GM23248 (cell line): ENCODE results near the gene ADAMTS5. TPM values are rescaled to one million over a fixed set of nuclear protein-coding genes. Genes with fewer than 3 reads are reported as not detected.

ENCODE experiments used
- DNase-seq: peaks from one replicate; pipeline ENCODE4 v3.0.0-alpha.2; 2015
- H2AFZ ChIP-seq: fragments of 200-600 bp; sonication (generic); 2 replicates; pipeline ENCODE4 v1.6.1; 2016; ENCODE audit warnings: antibody characterized with exemption
- H3F3A ChIP-seq: fragments of 200-600 bp; sonication (generic); 2 replicates; pipeline ENCODE4 v1.6.1; 2016; ENCODE audit warnings: mild to moderate bottlenecking, antibody characterized with exemption, mixed run types; ENCODE audit not compliant: insufficient read depth
- H3K27ac ChIP-seq: fragments of 200-600 bp; sonication (generic); 2 replicates; pipeline ENCODE4 v1.5.1; 2016; ENCODE audit warnings: mild to moderate bottlenecking
- H3K27me3 ChIP-seq: fragments of 200-600 bp; sonication (generic); replicated peaks from 2 replicates; pipeline ENCODE4 v1.6.1; 2016; ENCODE audit warnings: mild to moderate bottlenecking; ENCODE audit not compliant: insufficient read depth
- H3K36me3 ChIP-seq: fragments of 200-600 bp; sonication (generic); 2 replicates; pipeline ENCODE4 v1.6.1; 2016; ENCODE audit warnings: low read depth, mild to moderate bottlenecking
- H3K4me1 ChIP-seq: fragments of 200-600 bp; sonication (generic); 2 replicates; pipeline ENCODE4 v1.6.1; 2016; ENCODE audit warnings: mild to moderate bottlenecking; ENCODE audit not compliant: insufficient read depth
- H3K4me2 ChIP-seq: fragments of 200-600 bp; sonication (generic); one replicate; pipeline ENCODE4 v1.6.1; 2016; ENCODE audit warnings: mild to moderate bottlenecking; ENCODE audit not compliant: unreplicated experiment
- H3K4me3 ChIP-seq: fragments of 200-600 bp; sonication (generic); 2 replicates; pipeline ENCODE4 v1.5.1; 2016; ENCODE audit warnings: mild to moderate bottlenecking
- H3K79me2 ChIP-seq: fragments of 200-600 bp; sonication (generic); 2 replicates; pipeline ENCODE4 v1.6.1; 2016; ENCODE audit warnings: mild to moderate bottlenecking; ENCODE audit not compliant: insufficient read depth
- H3K9ac ChIP-seq: fragments of 200-600 bp; sonication (generic); 2 replicates; pipeline ENCODE4 v1.6.1; 2016; ENCODE audit warnings: mild to moderate bottlenecking
- H3K9me2 ChIP-seq: fragments of 200-600 bp; sonication (generic); 2 replicates; pipeline ENCODE4 v1.6.1; 2016; ENCODE audit warnings: mixed run types, mild to moderate bottlenecking, moderate library complexity; ENCODE audit not compliant: insufficient read depth
- H3K9me3 ChIP-seq: fragments of 200-600 bp; sonication (generic); one replicate; pipeline ENCODE4 v1.6.1; 2017; ENCODE audit warnings: low read depth
- H4K20me1 ChIP-seq: fragments of 200-600 bp; sonication (generic); 2 replicates; pipeline ENCODE4 v1.6.0; 2016; ENCODE audit not compliant: insufficient read depth
- EZH2 ChIP-seq: fragments of 200-600 bp; sonication (generic); IDR thresholded peaks from 2 replicates; pipeline ENCODE4 v1.6.1; 2018; ENCODE audit warnings: antibody characterized with exemption, mild to moderate bottlenecking; ENCODE audit not compliant: insufficient read depth, poor library complexity, severe bottlenecking
- EZH2phosphoT487 ChIP-seq: fragments of 200-600 bp; sonication (generic); IDR thresholded peaks from 2 replicates; pipeline ENCODE4 v1.6.1; 2018; ENCODE audit warnings: antibody characterized with exemption, moderate library complexity, mild to moderate bottlenecking, low read depth; ENCODE audit not compliant: insufficient read depth
- WGBS, 2 experiments: methylation state at CpG; one replicate each; pipeline ENCODE4 v1.1.6; 2015 to 2017; ENCODE audit warnings: low lambda C conversion rate in 2 of 2, low coverage in 1 of 2; ENCODE audit errors: missing lambda C conversion rate in 2 of 2; 5-methylcytosine and 5-hydroxymethylcytosine counted together
- in situ Hi-C: fragments of 300-500 bp; cut with MboI; formaldehyde crosslinking; loops from 2 replicates; pipeline ENCODE4 v1.15.0; 2020
- polyA plus RNA-seq: library from polyadenylated mRNA; unstranded; fragments of >200 nt; fragmentation: Nextera tagmentation; extraction: Ambion mirVana; gene quantifications from 2 replicates; pipeline ENCODE4 v1.2.1, GENCODE V29; 2016
- total RNA-seq: library from RNA; depleted of rRNA; stranded (reverse); fragments of >200 nt; shearing (Covaris generic); gene quantifications from 2 replicates; pipeline ENCODE4 v1.2.3, GENCODE V29; 2014

Gene ADAMTS5
- total and polyA plus RNA-seq, 2 experiments from 2014 or later = 6.5 to 9.6 TPM

DNA sequence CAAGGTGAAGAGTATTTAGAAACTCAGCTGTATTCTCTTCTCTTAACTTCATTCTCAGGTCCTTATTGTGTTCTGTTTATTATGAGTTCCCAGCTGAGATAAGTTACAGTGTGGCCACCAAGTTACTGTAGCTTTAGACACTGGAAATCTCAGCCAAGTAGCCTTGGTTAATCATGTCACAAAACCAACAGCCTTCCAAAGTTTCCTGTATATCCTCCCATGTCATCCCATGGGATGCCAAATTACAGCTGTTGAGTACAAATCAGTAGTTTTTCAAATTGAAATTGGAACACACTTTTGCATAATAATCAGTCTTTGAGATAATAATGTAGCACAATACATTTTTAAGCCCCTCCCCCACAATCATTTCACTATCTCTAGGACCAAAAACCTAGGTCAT, 10.7 kb downstream of the ADAMTS5 start:
- Histone ChIP-seq H3K36me3 (peaks cover 26% of the 10 kb centered on the region), H3K4me2 (no peak overlapping the region), H3K9ac (no peak overlapping the region), H4K20me1 (no peaks in the 10 kb centered on the region), H3K9me3 (no peaks in the 10 kb centered on the region), H3K27ac (no peak overlapping the region), H3K9me2 (no peaks in the 10 kb centered on the region), H3K4me3 (no peak overlapping the region), H2AFZ (no peak overlapping the region), H3K4me1 (no peaks in the 10 kb centered on the region), H3K79me2 (no peaks in the 10 kb centered on the region), H3F3A (no peaks in the 10 kb centered on the region), H3K27me3 (no peaks in the 10 kb centered on the region)
- TF ChIP-seq EZH2phosphoT487 (no peak), EZH2 (no peak)
- DNase-seq = no peak
- in situ Hi-C loops = no loop called here

DNA sequence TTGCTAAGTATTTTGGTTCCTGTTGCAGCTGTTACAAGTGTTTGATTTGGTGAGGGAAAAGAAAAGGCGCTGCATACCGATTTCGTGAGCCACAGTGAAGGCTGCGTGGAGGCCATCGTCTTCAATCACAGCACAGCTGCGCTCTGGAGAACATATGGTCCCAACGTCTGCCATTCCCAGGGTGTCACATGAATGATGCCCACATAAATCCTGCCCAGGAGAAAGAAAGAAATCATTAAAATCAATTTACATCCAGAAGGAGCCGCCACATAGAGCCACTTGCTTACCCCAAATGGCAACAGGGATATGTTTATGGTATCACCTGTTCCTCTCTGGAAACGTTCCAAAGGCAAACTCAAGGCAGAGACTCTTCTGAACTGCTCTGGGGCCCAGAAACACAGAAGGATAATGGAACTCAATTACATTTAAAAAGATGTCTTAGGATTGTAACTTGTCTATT, 12.2 kb downstream of the ADAMTS5 start:
- no peaks in the 10 kb centered on the region for H3F3A ChIP-seq
- H3K4me1 ChIP-seq = no peaks in the 10 kb centered on the region
- H3K4me3 ChIP-seq = no peak overlapping the region
- 45 to 51% methylated on average over 9 of the region's 9 CpGs for WGBS, 2 experiments
- no peaks in the 10 kb centered on the region for H3K9me2 ChIP-seq
- TF ChIP-seq EZH2 = no peak
- no peak for TF ChIP-seq EZH2phosphoT487
- H3K36me3 ChIP-seq = peaks cover 26% of the 10 kb centered on the region
- H3K27me3 ChIP-seq = no peaks in the 10 kb centered on the region
- DNase-seq = no peak
- H3K9me3 ChIP-seq = no peaks in the 10 kb centered on the region
- no peaks in the 10 kb centered on the region for H3K79me2 ChIP-seq
- no peaks in the 10 kb centered on the region for H4K20me1 ChIP-seq
- in situ Hi-C loops = no loop called here
- H3K9ac ChIP-seq = no peak overlapping the region
- no peak overlapping the region for H2AFZ ChIP-seq
- H3K4me2 ChIP-seq = no peak overlapping the region
- no peak overlapping the region for H3K27ac ChIP-seq

DNA sequence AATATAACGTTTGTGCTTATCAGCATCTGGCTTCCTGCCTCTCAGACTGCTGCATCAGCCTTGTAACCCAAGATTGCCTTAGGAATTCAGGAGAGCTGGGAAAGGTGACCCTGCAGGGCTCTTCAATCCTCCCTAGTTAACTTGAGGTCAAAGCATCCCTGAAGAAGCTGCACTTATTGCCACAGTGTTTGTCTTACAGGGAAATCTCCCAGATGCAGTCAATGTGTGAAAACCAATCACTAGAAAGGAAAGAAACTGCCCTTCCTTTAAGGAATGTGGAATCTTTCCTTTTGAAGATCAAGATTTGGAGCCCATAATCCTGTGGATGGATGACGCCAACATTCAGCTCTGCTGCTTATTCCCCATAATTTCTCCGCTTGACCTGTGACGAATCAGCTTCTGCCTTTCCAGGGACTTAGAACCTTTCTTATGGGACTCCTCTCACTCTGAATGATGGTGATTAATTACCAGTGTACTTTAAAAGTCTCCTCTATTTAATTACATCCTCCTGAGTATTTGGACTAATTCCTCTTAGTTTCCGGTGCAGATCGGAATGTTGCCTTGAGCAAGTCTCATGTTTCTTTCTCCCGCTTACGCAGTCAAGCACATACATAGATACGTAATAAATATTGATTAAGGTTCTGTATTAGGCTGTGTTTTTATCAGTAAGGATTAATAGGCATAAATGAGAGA, 14.4 kb downstream of the ADAMTS5 start:
- TF ChIP-seq EZH2phosphoT487 = no peak
- no peak for TF ChIP-seq EZH2

DNA sequence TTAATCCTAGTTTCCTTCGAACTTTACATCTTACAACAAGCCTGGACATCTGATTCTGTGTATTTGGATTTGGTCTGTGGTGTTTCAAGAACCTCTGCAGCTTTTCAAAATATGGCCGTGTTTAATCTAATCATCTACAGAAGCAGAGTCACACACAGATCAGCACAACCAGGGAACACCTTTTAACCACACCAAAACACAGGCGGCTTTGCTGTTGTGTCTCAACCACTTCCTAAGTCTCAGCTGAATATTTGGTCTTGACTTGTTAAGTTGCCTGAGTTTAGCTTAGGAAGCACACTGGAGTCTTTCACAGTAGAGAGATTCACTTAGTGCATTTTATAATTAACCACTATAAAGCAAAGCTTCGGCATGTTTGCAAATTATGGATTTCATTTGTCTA, 17.1 kb downstream of the ADAMTS5 start:
- peaks cover 17% of the 10 kb centered on the region for H3K36me3 ChIP-seq
- no peaks in the 10 kb centered on the region for H3K9me3 ChIP-seq
- H3K27me3 ChIP-seq = no peaks in the 10 kb centered on the region
- H3K9ac ChIP-seq = no peak overlapping the region
- peaks cover 14% of the 10 kb centered on the region; the same call in 1 of the 2 replicates for H3F3A ChIP-seq
- no peak overlapping the region for H3K4me2 ChIP-seq
- TF ChIP-seq EZH2phosphoT487 (no peak), EZH2 (no peak)
- H3K27ac ChIP-seq = no peak overlapping the region
- no peaks in the 10 kb centered on the region for H4K20me1 ChIP-seq
- in situ Hi-C loops = no loop called here
- no peaks in the 10 kb centered on the region for H3K79me2 ChIP-seq
- no peak overlapping the region for H2AFZ ChIP-seq
- no peak for DNase-seq
- 67 to 68% methylated on average over 4 of the region's 4 CpGs for WGBS, 2 experiments
- no peak overlapping the region for H3K4me3 ChIP-seq
- peaks cover 13% of the 10 kb centered on the region for H3K4me1 ChIP-seq
- no peaks in the 10 kb centered on the region for H3K9me2 ChIP-seq

More for the DNA sequence above, 14.4 kb downstream of the ADAMTS5 start:
- H3K4me2 ChIP-seq = no peak overlapping the region
- no peak overlapping the region for H3K9ac ChIP-seq
- no peak overlapping the region for H3K4me3 ChIP-seq
- no peaks in the 10 kb centered on the region for H3K4me1 ChIP-seq
- no peaks in the 10 kb centered on the region for H3K9me2 ChIP-seq
- H3F3A ChIP-seq = no peaks in the 10 kb centered on the region; the same call in 1 of the 2 replicates
- no peak overlapping the region for H3K27ac ChIP-seq
- H2AFZ ChIP-seq = no peak overlapping the region
- H3K36me3 ChIP-seq = peaks cover 24% of the 10 kb centered on the region
- no peaks in the 10 kb centered on the region for H4K20me1 ChIP-seq
- no peak for DNase-seq
- no peaks in the 10 kb centered on the region for H3K79me2 ChIP-seq
- H3K27me3 ChIP-seq = no peaks in the 10 kb centered on the region
- in situ Hi-C loops = no loop called here
- WGBS, 2 experiments = 78 to 79% methylated on average over 9 of the region's 9 CpGs
- H3K9me3 ChIP-seq = no peaks in the 10 kb centered on the region
